MV-4-11 (cell line): Measurements from ENCODE around the gene FBXO2.

Experiments used
- DNase-seq: peaks from one replicate; lab custom pipeline; 2025; lab: John Stamatoyannopoulos, UW

FBXO2 gene

GRCh38 chr1:11653101-11653860 lies 948 bp downstream of the FBXO2 start:
- DNase-seq, result no peak

- DNase-seq, result no peak
These were observed 1.9 kb downstream of the FBXO2 start for GRCh38 chr1:11652203-11652780.

GRCh38 chr1:11651017-11651416 lies 3.2 kb downstream of the FBXO2 start:
- DNase-seq, result no peak

DNA sequence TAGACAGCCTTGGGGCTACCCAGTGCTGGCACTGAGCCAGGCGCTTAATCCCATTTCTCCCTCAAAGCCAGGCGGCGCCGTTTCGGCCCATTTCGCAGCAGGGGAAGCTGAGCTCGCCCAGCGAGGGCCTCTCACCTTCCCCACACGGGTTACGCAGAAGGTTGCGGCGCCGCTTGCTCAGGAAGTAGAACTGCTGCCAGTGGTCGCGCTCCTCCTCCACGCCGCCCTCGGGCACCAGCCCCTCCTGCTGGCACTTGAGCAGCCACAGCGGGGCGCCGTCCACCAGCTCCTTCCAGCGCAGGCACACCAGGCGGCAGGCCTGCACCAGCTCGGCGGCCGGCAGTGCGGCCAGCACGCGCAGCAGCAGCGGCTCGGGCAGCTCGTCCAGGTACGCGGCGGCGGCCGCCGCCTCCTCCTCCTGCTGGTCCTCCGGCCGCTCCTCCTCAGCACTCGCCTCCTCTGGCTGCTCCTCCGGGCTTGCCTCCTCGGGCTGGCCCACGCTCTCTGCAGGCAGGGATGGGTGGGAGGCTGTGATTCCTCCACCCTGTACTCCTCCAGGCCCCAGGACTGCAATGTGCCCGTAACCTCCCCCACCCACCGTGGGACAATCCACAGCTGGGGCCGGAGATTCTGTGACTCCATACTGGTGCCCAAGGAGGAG lies 3.8 kb downstream of the FBXO2 start:
- peak; percentile 81 for DNase-seq

GRCh38 chr1:11649624-11650330 lies 4.5 kb downstream of the FBXO2 start:
- no peak for DNase-seq

GRCh38 chr1:11649237-11649623 lies 5.0 kb downstream of the FBXO2 start:
- DNase-seq, result no peak

DNA sequence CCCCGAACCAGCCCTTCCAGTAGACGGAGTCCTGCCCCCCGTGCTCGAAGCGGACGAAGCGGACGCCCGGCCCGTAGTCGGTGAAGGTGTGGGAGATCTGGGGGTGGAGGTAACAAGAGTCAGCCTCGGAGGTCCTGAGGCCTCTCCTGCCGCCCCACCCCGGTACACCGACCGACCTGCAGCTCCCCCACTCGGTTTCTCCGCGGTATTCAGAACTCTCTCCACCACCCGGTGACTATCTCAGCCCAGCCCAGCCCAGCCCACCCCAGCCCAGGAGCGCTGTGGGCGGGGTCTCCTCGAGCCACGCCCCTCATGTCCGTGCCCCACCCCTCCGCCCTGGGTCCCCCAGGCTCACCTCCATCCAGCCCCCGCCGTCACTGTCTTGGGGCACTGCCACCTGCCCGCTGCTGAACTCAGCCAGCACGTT lies 5.5 kb downstream of the FBXO2 start:
- no peak for DNase-seq

DNA sequence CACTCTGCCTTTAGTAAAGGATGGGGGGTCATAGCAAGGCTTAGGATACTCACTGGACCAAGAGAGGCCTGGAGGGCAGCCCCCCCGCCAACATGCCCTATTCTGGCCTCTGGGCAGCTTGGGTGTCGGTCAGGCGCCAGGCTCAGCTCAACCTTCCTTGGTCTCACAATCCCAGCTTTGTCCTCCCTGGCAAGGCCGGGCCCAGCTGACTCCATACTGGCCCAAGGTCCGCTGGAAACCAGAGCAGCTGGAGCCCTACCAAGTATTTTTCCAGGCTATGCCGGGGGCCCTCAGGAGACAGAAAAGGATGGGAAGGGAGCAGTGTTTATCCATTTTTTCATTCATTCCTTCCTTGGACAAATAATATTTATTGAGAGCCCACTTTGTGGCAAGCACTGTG lies 6.2 kb downstream of the FBXO2 start:
- no peak for DNase-seq

- no peak for DNase-seq
These were observed 6.9 kb downstream of the FBXO2 start for GRCh38 chr1:11647333-11647732.

GRCh38 chr1:11646317-11646716 lies 7.9 kb downstream of the FBXO2 start:
- no peak for DNase-seq

- peak; percentile 68 for DNase-seq
These were observed 8.5 kb downstream of the FBXO2 start for GRCh38 chr1:11645670-11646265.

DNA sequence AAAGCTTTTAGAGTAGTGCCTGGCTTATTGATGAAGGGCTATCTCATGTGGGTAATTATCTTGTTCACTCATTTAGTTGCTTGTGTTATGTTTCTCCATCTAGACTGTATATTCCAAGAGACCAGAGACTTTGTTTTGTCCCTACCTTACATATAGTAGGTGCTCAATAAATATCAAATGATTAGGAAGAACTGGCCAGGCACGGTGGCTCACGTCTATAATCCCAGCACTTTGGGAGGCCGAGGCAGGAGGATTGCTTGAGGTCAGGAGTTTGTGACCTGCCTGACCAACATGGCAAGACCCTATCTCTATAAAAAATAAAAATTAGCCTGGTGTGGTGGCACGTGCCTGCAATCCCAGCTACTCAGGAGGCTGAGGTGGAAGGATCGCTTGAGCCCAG lies 9.0 kb downstream of the FBXO2 start:
- DNase-seq, result no peak

DNA sequence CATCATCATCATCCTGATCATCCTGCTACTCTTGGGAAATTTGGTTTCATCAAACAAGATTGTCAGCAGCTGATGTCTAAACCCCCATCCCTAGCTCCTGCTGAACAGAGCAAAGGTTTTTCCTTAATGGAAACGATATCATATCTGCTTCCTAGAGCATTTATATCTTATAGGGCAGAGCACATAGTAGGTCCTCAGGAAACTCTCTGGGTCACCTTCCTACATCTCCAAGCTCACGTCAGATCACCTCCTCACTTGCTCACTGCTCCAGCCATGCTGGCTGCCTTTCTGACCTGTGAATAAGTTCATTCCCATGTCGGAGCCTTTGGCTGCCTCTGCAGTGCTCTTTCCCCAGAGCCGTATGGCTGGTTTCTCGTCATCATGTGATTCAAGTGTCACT lies 10.4 kb downstream of the FBXO2 start:
- no peak for DNase-seq

DNA sequence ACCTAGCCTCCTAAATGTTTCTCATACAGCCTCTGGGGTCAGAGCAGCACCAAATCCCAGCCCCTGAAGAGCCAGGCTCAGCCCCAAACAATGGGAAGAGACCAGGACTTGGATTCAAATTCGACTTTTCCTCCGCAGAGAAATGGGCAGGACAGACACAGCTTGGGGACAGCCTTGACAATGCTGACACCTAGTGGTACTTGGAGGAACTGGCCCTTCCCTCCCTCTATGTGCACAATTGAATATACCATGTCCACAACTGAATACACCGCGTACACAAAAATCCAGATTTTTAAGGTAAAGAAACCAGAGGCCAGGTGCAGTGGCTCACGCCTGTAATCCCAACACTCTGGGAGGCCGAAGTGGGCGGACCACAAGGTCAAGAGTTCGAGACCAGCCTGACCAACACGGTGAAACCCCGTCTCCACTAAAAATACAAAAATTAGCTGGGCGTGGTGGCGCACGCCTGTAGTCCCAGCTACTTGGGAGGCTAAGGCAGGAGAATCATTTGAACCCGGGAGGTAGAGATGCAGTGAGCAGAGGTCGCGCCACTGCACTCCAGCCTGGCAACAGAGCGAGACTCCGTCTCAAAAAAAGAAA lies 11.7 kb downstream of the FBXO2 start:
- peak; percentile 58 for DNase-seq

DNA sequence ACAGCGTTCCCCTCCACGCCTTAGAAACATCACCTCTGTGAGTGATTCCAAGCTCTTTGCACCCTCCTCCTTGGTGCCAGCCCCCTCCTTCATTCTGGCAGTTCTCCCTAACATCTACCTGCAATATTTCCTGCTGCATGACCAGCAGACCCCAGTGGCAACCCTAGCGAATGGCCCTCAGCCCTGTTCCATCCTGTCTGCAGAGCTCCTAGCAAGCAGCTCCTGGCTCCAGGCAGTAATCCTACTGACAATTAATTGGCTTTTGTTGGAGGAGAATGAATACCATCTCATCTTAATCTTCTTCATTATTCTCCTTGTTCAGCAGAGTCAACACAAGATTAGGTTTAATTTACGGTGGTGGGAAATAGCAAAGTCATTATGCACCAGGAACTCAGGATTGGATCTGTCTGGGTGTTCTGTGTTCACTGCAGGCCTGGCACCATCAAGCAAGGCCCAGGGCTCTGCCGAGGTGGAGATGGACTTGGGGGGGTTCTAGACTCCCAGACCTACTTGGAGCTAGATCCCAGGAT lies 12.4 kb downstream of the FBXO2 start:
- no peak for DNase-seq

DNA sequence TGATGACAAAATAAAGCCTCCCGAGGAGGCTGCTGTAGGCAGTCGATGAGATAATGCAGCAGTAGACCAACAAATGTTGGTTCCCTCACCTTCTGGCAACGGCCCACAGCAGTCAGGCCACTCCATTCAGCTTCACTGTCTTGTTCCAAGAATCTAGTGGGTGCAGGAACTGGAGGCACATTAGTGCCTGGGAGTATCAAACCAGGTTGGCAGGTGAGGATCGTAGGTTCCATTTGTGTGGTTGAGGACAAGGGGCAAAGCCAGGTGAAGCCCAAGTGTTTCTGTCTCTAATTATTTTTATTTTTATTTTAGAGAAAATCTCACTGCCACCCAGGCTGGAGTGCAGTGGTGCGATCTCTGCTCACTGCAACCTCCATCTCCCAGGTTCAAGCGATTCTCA lies 13.3 kb downstream of the FBXO2 start:
- no peak for DNase-seq

DNA sequence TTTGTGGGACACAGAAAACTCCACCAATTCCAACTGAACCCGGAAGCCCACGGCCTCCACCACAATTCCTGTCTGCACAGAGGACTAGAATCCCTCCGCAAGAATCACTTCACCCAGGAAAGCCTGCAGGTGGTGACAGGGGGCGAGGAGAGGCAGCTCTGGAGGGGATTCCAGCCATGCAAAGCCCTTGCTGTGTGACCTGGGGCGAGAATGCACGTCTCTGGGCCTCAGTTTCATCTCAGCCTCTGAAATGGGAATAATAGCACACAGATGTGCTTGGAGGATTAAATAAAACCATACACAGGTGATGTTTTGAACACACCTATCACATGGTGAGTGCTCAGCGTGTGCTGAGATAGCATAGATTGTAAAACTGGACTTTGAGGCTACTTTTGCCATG lies 14.1 kb downstream of the FBXO2 start:
- DNase-seq, result no peak

DNA sequence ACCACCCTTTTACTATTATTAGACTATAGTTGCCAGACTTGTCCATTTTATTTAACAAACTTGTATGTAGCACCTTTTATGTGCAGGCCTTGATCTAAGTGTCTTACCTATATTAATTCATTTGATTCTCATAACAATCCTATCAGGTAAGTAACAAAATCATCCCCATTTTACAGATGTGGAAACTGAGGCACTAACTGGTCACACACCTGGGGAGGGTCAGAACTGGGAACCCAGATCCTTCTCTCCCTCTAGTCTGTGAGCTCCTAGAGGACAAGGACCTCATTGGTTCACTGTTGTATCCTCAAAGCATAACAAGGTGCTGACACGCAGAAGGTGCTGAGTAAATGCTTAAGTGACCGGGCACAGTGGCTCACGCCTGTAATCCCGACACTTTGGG lies 14.9 kb downstream of the FBXO2 start:
- no peak for DNase-seq

DNA sequence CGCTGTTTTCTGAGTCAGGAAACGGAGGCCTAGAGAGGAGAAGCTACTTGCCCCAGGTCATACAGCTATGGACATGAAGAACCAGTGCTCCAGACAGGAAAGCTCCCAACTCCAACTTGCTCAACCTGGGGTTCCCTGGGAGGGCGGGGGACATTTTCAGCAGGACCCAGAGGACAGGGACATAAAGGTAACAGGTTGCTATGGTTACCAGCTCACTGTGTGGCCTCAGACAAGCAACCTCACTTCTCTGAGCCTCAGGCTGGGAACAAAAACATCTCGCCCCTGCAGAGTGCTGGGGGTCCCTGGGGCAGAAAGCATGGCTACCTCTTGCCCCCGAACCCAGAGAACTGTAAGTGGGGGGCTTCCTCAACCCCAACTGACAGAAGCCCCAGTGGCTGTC lies 16.1 kb downstream of the FBXO2 start:
- no peak for DNase-seq

DNA sequence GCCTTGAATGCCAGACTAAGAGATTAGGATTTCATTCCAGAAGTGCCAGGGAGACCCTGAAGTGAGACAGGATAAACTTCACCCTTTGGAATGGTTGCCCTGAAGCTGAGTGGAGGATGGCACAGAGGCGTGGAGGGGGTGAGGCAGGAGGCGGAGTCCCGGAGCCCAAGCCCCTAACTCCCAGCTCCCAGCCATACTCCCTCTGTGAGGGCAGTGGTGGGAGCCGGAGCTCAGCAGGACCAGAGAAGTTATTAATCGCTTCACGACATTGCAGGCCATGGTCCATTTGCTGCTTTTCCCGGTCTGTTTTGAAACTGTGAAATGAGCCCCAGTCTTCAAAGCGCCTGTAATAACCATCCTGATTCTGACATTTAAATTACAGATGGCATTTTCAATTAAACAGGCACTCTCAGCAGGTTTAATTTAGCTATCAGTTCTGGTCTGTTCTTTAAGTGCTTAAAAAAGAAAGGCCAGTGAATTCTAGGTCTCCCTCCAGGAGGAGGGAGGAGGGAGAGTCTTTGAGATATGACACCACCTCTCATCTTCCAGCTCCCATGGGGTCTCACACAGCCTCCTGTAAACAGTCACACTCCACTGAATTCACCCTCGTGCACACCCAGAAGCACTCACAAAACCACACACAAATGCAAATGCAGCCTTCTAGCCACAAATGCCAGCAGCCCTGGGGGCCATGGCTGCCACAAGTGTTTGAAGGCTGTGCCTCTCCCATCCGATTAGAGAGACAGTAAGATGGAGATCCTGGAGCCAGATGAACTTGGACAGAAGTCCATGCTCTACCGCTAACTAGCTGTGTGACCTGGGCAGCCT lies 19.6 kb downstream of the FBXO2 start:
- no peak for DNase-seq
